B cell (primary cell): ENCODE data around the gene CDH20. TPM values are rescaled to one million over a fixed set of nuclear protein-coding genes. Genes with fewer than 3 reads are reported as not detected.

Experiments
- ATAC-seq: fragments of 200-7000 bp; cut with Tn5 transposase; one replicate; pipeline ENCODE4 v1.10.0; 2021; ENCODE audit warnings: low read depth, mild to moderate bottlenecking, moderate number of reproducible peaks, moderate library complexity
- CTCF ChIA-PET: fragments of 350-600 bp; sonication (Branson Sonifier 250); formaldehyde crosslinking; loops from one replicate; lab custom pipeline; 2021; ENCODE audit warnings: antibody characterized with exemption, inconsistent platforms; lab: Charles Lee
- POLR2A ChIA-PET: fragments of 350-600 bp; sonication (Branson Sonifier 250); formaldehyde crosslinking; loops from one replicate; lab custom pipeline; 2021; ENCODE audit warnings: antibody characterized with exemption; lab: Charles Lee
- DNase-seq: peaks from one replicate; pipeline ENCODE4 v3.0.0; 2013
- H2AFZ ChIP-seq: 2 replicates; pipeline ENCODE4 v1.6.1; 2012; ENCODE audit warnings: mild to moderate bottlenecking, low read depth, low read length; ENCODE audit not compliant: insufficient read depth, poor library complexity, severe bottlenecking
- H3K27ac ChIP-seq, 2 donors: 1 replicate in 1 of 2; 2 replicates in 1 of 2; pipeline ENCODE4 v1.5.1; 2012 to 2013; ENCODE audit warnings: low read length in 2 of 2, mild to moderate bottlenecking in 2 of 2, moderate library complexity in 1 of 2
- H3K27me3 ChIP-seq, 4 experiments: fragments of 200-600 bp in 1 of 4; sonication (generic) in 1 of 4; replicated peaks in 1 of 4; 1 replicate in 2 of 4; 2 replicates in 2 of 4; pipeline versions ENCODE4 v1.6.1 to v1.7.0; 2013 to 2016; ENCODE audit warnings: low read length in 3 of 4, mild to moderate bottlenecking in 2 of 4, mixed read lengths in 1 of 4, moderate library complexity in 1 of 4; ENCODE audit not compliant: insufficient read depth in 4 of 4, control insufficient read depth in 3 of 4; ENCODE audit errors: control extremely low read depth in 1 of 4
- H3K36me3 ChIP-seq, 2 experiments: replicated peaks in 1 of 2; 1 replicate in 1 of 2; 2 replicates in 1 of 2; pipeline versions ENCODE4 v1.6.1 to v1.7.1; 2013; ENCODE audit warnings: low read length in 1 of 2; ENCODE audit not compliant: insufficient read depth in 2 of 2, control insufficient read depth in 1 of 2; ENCODE audit errors: control extremely low read depth in 1 of 2, extremely low read depth in 1 of 2
- H3K4me1 ChIP-seq, 2 donors: fragments of 200-600 bp in 1 of 2; sonication (generic) in 1 of 2; 1 replicate in 1 of 2; 2 replicates in 1 of 2; pipeline versions ENCODE4 v1.5.1 to v1.6.1; 2013 to 2017; ENCODE audit warnings: low read length in 2 of 2; ENCODE audit not compliant: control insufficient read depth in 2 of 2, insufficient read depth in 2 of 2
- H3K4me2 ChIP-seq: replicated peaks from 2 replicates; pipeline ENCODE3; 2012; ENCODE audit warnings: mild to moderate bottlenecking, low read depth, low read length; ENCODE audit not compliant: poor library complexity, severe bottlenecking
- H3K4me3 ChIP-seq, 5 experiments: fragments of 200-600 bp in 1 of 5; sonication (generic) in 1 of 5; 1 replicate in 3 of 5; 2 replicates in 2 of 5; pipeline versions ENCODE4 v1.5.1 to v1.7.0; 2011 to 2016; ENCODE audit warnings: low read length in 4 of 5, mild to moderate bottlenecking in 4 of 5, low read depth in 2 of 5, control low read depth in 1 of 5, moderate library complexity in 1 of 5; ENCODE audit not compliant: insufficient read depth in 1 of 5; ENCODE audit errors: control extremely low read depth in 1 of 5, extremely low read depth in 1 of 5
- H3K79me2 ChIP-seq: fragments of 200-600 bp; sonication (generic); one replicate; pipeline ENCODE4 v1.6.0; 2016; ENCODE audit warnings: low read length; ENCODE audit not compliant: control insufficient read depth, insufficient read depth
- H3K9ac ChIP-seq: fragments of 200-600 bp; sonication (generic); 2 replicates; pipeline ENCODE4 v1.6.1; 2017; ENCODE audit warnings: mild to moderate bottlenecking, low read length, moderate library complexity
- H3K9me3 ChIP-seq, 3 donors: one replicate each; pipeline versions ENCODE4 v1.6.1 to v1.7.1; 2013; ENCODE audit warnings: low read length in 2 of 3; ENCODE audit not compliant: control insufficient read depth in 2 of 3, insufficient read depth in 1 of 3; ENCODE audit errors: control extremely low read depth in 1 of 3
- H4K20me1 ChIP-seq: 2 replicates; pipeline ENCODE4 v1.6.0; 2012; ENCODE audit warnings: mild to moderate bottlenecking, low read length; ENCODE audit not compliant: insufficient read depth, control insufficient read depth, poor library complexity, severe bottlenecking
- H3K27ac Mint-ChIP-seq: one replicate; pipeline ENCODE4 v1.8.0; 2021; ENCODE audit warnings: mixed read lengths
- H3K27me3 Mint-ChIP-seq: one replicate; pipeline ENCODE4 v1.8.0; 2021; ENCODE audit warnings: mixed read lengths
- H3K4me1 Mint-ChIP-seq: one replicate; pipeline ENCODE4 v1.8.0; 2021; ENCODE audit warnings: mixed read lengths
- H3K4me3 Mint-ChIP-seq: one replicate; pipeline ENCODE4 v1.8.0; 2021; ENCODE audit warnings: mixed read lengths
- H3K9me3 Mint-ChIP-seq: one replicate; pipeline ENCODE4 v1.8.0; 2022; ENCODE audit warnings: mixed read lengths; ENCODE audit not compliant: insufficient read depth
- CTCF ChIP-seq: fragments of 200-600 bp; IDR thresholded peaks from one replicate; pipeline ENCODE4 v1.8.0; 2022; ENCODE audit warnings: antibody characterized with exemption, mild to moderate bottlenecking
- EZH2 ChIP-seq: IDR thresholded peaks from 2 replicates; pipeline ENCODE4 v1.6.1; 2012; ENCODE audit warnings: borderline replicate concordance, low read depth, mild to moderate bottlenecking, moderate library complexity, low read length; ENCODE audit not compliant: insufficient read depth, poor library complexity, severe bottlenecking
- WGBS: methylation state at CpG from one replicate; pipeline ENCODE4 v1.1.5; 2013; ENCODE audit warnings: missing lambda C conversion rate; ENCODE audit not compliant: insufficient coverage; 5-methylcytosine and 5-hydroxymethylcytosine counted together
- intact Hi-C: fragments of 100-400 bp; cut with micrococcal nuclease; formaldehyde crosslinking; loops from one replicate; pipeline ENCODE4 v1.10.0; 2022
- polyA plus RNA-seq: library from polyadenylated mRNA; depleted of rRNA; stranded (reverse); fragments of >200 nt; gene quantifications from 2 replicates; pipeline ENCODE4 v1.2.3, GENCODE V29; 2012
- total RNA-seq, 2 donors: library from RNA; stranded (reverse); fragments of 120-200 nt in 1 of 2; gene quantifications; 1 replicate in 1 of 2; 2 replicates in 1 of 2; pipeline versions ENCODE4 v1.2.3 to v1.2.4, GENCODE V29; 2013 to 2022

CDH20 gene
- total and polyA plus RNA-seq, 2 donors (not counting 1 experiment from before 2014, with no cell fraction given) = 0.09 TPM; not detected in 1

GRCh38 chr18:61420218-61420885, 87.1 kb downstream of the CDH20 start:
- CTCF ChIA-PET = interaction anchor here (0.7 kb wide), 2 partner anchors 103 to 512 kb away, joined by 3 read pairs; no protein-coding TSS in a partner anchor
- Histone ChIP-seq H3K9ac (no peak overlapping the region), H3K4me3 (no peak overlapping the region), H4K20me1 (no peaks in the 10 kb centered on the region), H3K27ac (no peak overlapping the region), H2AFZ (no peak overlapping the region), H3K4me1 (no peaks in the 10 kb centered on the region), H3K79me2 (no peaks in the 10 kb centered on the region), H3K4me2 (no peak overlapping the region), H3K36me3 (no peaks in the 10 kb centered on the region), H3K27me3 (no peaks in the 10 kb centered on the region), H3K9me3 (peaks cover 0 to 1% (median 0%) of the 10 kb centered on the region in 3 donors)
- DNase-seq = no peak
- 92% methylated on average over 4 of the region's 7 CpGs for WGBS
- Mint-ChIP-seq H3K27me3 (peaks cover 3% of the 10 kb centered on the region), H3K4me3 (no peak overlapping the region), H3K27ac (no peak overlapping the region), H3K4me1 (no peaks in the 10 kb centered on the region), H3K9me3 (no peaks in the 10 kb centered on the region)
- TF ChIP-seq EZH2 (no peak), CTCF (no peak)
- POLR2A ChIA-PET = no interaction called here
- no peak for ATAC-seq
- intact Hi-C loops = no loop called here

- Histone ChIP-seq H4K20me1 (no peaks in the 10 kb centered on the region), H3K79me2 (no peaks in the 10 kb centered on the region), H3K27me3 (no peaks in the 10 kb centered on the region), H3K4me2 (no peak overlapping the region), H3K27ac (no peak overlapping the region), H2AFZ (no peak overlapping the region), H3K4me1 (no peaks in the 10 kb centered on the region), H3K4me3 (no peak overlapping the region), H3K9ac (no peak overlapping the region), H3K9me3 (no peaks in the 10 kb centered on the region), H3K36me3 (no peaks in the 10 kb centered on the region)
- WGBS = 92% methylated on average over 5 of the region's 6 CpGs
- TF ChIP-seq CTCF = no peak
- TF ChIP-seq EZH2 = no peak
- Mint-ChIP-seq H3K27ac (no peak overlapping the region), H3K4me1 (no peaks in the 10 kb centered on the region), H3K9me3 (no peaks in the 10 kb centered on the region), H3K4me3 (no peak overlapping the region), H3K27me3 (peaks cover 5% of the 10 kb centered on the region)
- ATAC-seq (no peak), DNase-seq (no peak)
- CTCF ChIA-PET = no interaction called here
- intact Hi-C loops = no loop called here
- POLR2A ChIA-PET = no interaction called here
Observed at GRCh38 chr18:61426492-61427053, 93.3 kb downstream of the CDH20 start.
